ENCODE measurements around the gene CDIPT.

Gene CDIPT

DNA sequence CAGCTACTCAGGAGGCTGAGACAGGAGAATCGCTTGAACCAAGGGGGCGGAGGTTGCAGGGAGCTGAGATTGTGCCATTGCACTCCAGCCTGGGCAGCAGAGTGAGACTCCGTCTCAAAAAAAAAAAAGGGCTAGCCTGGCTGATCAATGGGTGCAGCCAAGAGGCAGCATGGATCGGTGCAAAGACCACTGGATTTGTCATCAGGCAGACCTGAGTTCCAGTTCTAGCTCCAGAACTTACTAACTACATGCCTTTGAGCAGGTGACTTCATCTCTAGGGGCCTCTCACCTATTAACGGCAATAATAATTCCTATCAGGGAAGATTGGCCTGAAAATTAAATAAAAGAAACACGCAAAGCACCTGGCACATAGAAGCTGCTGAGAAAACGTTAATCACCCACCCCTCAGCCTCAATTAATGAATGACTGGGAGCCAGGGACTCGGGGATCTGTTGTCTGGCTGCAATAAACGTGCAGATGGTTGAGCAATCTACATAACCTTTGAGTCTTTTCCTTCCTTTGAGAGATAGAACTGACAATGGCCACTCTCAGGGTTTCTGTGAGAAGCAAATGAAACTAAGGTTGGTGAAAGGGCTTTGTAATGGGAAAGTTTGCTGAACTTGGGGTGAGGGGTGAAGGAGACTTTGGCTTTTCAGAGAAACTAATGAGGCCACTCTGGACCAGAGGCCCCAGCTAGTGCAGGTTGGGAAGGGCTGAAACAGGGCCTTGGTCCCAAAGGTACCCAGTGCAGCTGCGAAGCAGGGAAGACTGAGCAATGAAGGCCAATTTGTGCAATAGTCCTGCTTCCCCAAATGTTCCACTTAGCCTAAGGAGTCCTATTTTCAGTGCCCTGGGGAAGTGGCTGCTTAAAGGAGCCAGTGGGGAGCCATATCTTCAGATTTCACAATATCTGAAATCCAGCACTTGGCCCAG, 28.8 kb upstream of the CDIPT start:
- TF ChIP-seq TCF12 (IDR thresholded peaks at IDR 0.05; ENCODE audit: low read depth) (no peak), EP300 (IDR thresholded peaks at IDR 0.05; ENCODE audit: borderline replicate concordance) (no peak), RAD21 (IDR thresholded peaks at IDR 0.05; ENCODE audit: low read depth) (no peak), CREB1 (IDR thresholded peaks at IDR 0.05; ENCODE audit: low read depth) (no peak), NFIC (IDR thresholded peaks at IDR 0.05) (no peak), EGR1 (IDR thresholded peaks at IDR 0.05) (no peak)
- TF ChIP-seq, protein P1, sequence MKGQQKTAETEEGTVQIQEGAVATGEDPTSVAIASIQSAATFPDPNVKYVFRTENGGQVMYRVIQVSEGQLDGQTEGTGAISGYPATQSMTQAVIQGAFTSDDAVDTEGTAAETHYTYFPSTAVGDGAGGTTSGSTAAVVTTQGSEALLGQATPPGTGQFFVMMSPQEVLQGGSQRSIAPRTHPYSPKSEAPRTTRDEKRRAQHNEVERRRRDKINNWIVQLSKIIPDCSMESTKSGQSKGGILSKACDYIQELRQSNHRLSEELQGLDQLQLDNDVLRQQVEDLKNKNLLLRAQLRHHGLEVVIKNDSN (IDR thresholded peaks at IDR 0.05), result no peak
- TF ChIP-seq, protein P2, sequence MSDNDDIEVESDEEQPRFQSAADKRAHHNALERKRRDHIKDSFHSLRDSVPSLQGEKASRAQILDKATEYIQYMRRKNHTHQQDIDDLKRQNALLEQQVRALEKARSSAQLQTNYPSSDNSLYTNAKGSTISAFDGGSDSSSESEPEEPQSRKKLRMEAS (IDR thresholded peaks at IDR 0.05), result no peak

DNA sequence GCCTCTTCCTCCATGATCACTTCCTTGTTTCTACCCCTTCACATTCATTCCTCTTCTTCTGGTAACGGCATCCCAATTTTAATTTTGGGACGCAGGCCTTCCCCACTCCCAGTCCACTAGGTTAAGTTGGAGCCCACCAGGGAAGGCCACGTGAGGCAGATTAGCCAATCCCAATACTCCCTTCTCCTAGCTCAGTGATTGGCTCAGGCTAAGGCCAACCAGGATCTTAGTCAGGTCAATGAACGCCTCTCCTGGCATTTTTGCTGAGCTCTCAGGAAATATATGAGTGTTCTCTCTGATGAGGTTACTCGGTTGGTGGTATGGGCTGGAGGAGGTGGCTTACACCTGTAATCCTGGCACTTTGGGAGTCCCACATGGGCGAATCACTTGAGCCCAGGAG, 21.0 kb upstream of the CDIPT start:
- TF ChIP-seq, protein P1 (IDR thresholded peaks at IDR 0.05), result peak; percentile 73
- TF ChIP-seq, protein P2 (IDR thresholded peaks at IDR 0.05), result no peak

DNA sequence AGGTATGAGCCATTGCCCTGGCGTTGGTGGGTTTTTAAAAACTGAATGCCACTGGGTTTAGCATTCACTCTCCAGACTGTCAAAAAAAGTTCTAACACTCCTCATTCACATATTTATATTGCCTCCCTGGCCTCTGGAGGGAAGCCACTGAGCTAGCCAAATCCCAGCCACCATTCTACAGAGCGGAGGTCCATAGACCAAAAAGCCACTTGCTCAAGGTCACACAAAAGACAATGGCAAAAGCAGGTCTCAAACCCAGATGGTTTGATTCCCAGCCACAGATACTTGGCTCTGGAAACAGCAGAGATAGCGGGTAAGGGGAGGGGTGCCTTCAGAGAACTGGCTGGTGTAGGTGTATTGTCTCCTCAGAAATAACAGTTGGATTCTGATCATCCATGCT, 18.0 kb upstream of the CDIPT start:
- no peak for TF ChIP-seq FOXM1 (IDR thresholded peaks at IDR 0.05; ENCODE audit: borderline replicate concordance, low read depth)
- TF ChIP-seq, protein P2 (IDR thresholded peaks at IDR 0.05), result no peak
- no peak for TF ChIP-seq EP300 (IDR thresholded peaks at IDR 0.05; ENCODE audit: borderline replicate concordance)
- no peak for TF ChIP-seq RAD21 (IDR thresholded peaks at IDR 0.05; ENCODE audit: low read depth)
- TF ChIP-seq, protein P3, sequence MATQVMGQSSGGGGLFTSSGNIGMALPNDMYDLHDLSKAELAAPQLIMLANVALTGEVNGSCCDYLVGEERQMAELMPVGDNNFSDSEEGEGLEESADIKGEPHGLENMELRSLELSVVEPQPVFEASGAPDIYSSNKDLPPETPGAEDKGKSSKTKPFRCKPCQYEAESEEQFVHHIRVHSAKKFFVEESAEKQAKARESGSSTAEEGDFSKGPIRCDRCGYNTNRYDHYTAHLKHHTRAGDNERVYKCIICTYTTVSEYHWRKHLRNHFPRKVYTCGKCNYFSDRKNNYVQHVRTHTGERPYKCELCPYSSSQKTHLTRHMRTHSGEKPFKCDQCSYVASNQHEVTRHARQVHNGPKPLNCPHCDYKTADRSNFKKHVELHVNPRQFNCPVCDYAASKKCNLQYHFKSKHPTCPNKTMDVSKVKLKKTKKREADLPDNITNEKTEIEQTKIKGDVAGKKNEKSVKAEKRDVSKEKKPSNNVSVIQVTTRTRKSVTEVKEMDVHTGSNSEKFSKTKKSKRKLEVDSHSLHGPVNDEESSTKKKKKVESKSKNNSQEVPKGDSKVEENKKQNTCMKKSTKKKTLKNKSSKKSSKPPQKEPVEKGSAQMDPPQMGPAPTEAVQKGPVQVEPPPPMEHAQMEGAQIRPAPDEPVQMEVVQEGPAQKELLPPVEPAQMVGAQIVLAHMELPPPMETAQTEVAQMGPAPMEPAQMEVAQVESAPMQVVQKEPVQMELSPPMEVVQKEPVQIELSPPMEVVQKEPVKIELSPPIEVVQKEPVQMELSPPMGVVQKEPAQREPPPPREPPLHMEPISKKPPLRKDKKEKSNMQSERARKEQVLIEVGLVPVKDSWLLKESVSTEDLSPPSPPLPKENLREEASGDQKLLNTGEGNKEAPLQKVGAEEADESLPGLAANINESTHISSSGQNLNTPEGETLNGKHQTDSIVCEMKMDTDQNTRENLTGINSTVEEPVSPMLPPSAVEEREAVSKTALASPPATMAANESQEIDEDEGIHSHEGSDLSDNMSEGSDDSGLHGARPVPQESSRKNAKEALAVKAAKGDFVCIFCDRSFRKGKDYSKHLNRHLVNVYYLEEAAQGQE (IDR thresholded peaks at IDR 0.05; ENCODE audit: low read depth), result no peak

DNA sequence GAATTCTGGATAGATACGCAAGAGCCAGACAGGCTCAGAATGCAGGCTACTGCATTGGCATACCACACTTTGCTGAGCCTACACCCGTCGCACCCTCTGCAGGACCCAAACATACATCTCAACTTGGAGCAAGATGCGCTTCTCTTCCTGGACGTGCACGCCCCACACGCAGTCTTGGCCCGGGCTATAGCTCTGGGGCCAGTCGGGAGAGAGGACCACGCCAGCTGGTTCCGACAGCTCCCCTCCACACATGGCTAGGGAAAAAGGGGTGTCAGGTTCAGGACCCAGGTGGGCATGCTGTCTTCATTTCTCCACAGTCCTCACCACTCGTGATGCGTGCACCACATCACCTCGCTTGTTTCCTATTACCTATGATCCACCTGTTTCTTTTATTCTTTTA, 15.1 kb upstream of the CDIPT start:
- no peak for TF ChIP-seq TCF12 (IDR thresholded peaks at IDR 0.05; ENCODE audit: low read depth)
- TF ChIP-seq NFIC (IDR thresholded peaks at IDR 0.05), result no peak
- TF ChIP-seq EP300 (IDR thresholded peaks at IDR 0.05; ENCODE audit: borderline replicate concordance), result no peak
- TF ChIP-seq YY1 (IDR thresholded peaks at IDR 0.05; ENCODE audit: low read depth), result no peak
- TF ChIP-seq TAF1 (IDR thresholded peaks at IDR 0.05; ENCODE audit: low read depth), result no peak
- no peak for TF ChIP-seq FOXM1 (IDR thresholded peaks at IDR 0.05; ENCODE audit: borderline replicate concordance, low read depth)
- TF ChIP-seq TEAD4 (IDR thresholded peaks at IDR 0.05), result no peak
- TF ChIP-seq CREB1 (IDR thresholded peaks at IDR 0.05; ENCODE audit: low read depth), result no peak
- TF ChIP-seq RAD21 (IDR thresholded peaks at IDR 0.05; ENCODE audit: low read depth), result no peak
- no peak for TF ChIP-seq CEBPB (IDR thresholded peaks at IDR 0.05)
- no peak for TF ChIP-seq ZBTB7A (IDR thresholded peaks at IDR 0.05; ENCODE audit: low read depth)
- TF ChIP-seq, protein P3 (IDR thresholded peaks at IDR 0.05; ENCODE audit: low read depth), result no peak
- TF ChIP-seq, protein P2 (IDR thresholded peaks at IDR 0.05), result no peak
- TF ChIP-seq EGR1 (IDR thresholded peaks at IDR 0.05), result no peak
- TF ChIP-seq, protein P1 (IDR thresholded peaks at IDR 0.05), result no peak

DNA sequence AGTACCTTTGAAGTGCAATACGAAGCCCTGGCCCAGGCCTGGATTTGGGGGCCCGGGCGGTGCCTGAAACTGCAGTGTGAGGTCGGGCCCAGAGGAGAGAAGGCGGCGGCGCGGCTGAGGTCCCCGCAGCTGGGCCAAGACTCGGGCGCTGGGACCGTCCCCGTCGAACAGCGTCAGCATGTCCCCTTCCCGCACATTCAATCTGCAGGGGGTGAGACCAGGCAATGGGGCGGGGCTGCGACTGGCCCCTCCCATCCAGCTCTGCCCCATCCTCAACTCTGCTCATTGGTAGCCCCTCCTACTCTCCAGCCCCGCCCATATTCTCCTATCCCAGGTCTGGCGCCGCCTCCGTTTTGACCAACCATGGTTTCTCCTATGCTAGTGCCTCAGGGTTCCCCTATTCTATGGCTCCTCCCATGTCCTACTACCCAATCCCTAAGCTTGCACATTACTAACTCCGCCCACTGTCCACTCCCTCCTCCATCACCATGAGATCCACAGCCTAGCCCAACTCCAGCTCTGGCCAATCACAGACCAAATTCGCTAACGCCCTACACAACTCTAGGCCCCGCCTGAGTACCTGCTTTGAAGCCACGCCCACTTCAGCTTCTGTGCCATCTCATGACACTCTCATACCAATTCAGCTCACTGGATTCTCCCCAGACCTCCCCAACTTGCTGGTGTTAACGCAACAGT, 14.4 kb upstream of the CDIPT start:
- no peak for TF ChIP-seq TEAD4 (IDR thresholded peaks at IDR 0.05)
- TF ChIP-seq, protein P2 (IDR thresholded peaks at IDR 0.05), result peak; percentile 79

All from Ishikawa (cell line).